HEK293 (cell line): Measurements from ENCODE around the gene CIRBP.

ENCODE experiments used
- CTCF ChIA-PET: fragments of 350-600 bp; formaldehyde crosslinking; extraction: SDS; loops from one replicate; lab custom pipeline; 2021; ENCODE audit warnings: antibody characterized with exemption; lab: Yijun Ruan, JAX
- POLR2A ChIA-PET: fragments of 300-600 bp; formaldehyde crosslinking; extraction: SDS; loops from one replicate; lab custom pipeline; 2020; ENCODE audit warnings: antibody characterized with exemption, inconsistent platforms; lab: Yijun Ruan, JAX
- H3K27ac ChIP-seq: fragments of 200-500 bp; sonication (Bioruptor generic); 2 replicates; pipeline ENCODE4 v1.5.1; 2014; ENCODE audit warnings: low read depth, low read length, control low read depth, inconsistent platforms; ENCODE audit errors: extremely low read depth
- H3K36me3 ChIP-seq, 2 experiments: fragments of 200-500 bp in 1 of 2; sonication (Bioruptor generic) in 1 of 2; 1 replicate in 1 of 2; 2 replicates in 1 of 2; pipeline ENCODE4 v1.5.1; 2014 to 2017; ENCODE audit warnings: inconsistent platforms in 2 of 2, low read length in 2 of 2; ENCODE audit not compliant: control insufficient read depth in 2 of 2, insufficient read depth in 1 of 2
- H3K4me1 ChIP-seq: fragments of 200-500 bp; sonication (Bioruptor generic); 2 replicates; pipeline ENCODE4 v1.5.1; 2014; ENCODE audit warnings: mild to moderate bottlenecking, low read length, inconsistent platforms; ENCODE audit not compliant: control insufficient read depth, insufficient read depth
- H3K4me3 ChIP-seq: 2 replicates; pipeline ENCODE4 v1.5.1; 2011; ENCODE audit warnings: low read depth, mild to moderate bottlenecking, control low read depth, low read length, moderate library complexity
- H3K9me3 ChIP-seq: fragments of 200-500 bp; sonication (Bioruptor generic); 2 replicates; pipeline ENCODE4 v1.5.1; 2014; ENCODE audit warnings: low read depth, low read length, inconsistent platforms; ENCODE audit not compliant: control insufficient read depth, insufficient read depth
- OSR2 ChIP-seq: fragments of 450-650 bp; formaldehyde crosslinking; IDR thresholded peaks from 2 replicates; pipeline ENCODE4 v1.5.1; 2016; ENCODE audit warnings: missing biosample characterization, missing genetic modification characterization
- SCRT2 ChIP-seq: fragments of 450-650 bp; formaldehyde crosslinking; IDR thresholded peaks from 2 replicates; pipeline ENCODE4 v1.5.1; 2016; ENCODE audit warnings: missing biosample characterization, missing genetic modification characterization
- SP2 ChIP-seq: fragments of 450-650 bp; formaldehyde crosslinking; IDR thresholded peaks from 2 replicates; pipeline ENCODE4 v1.5.1; 2016; ENCODE audit warnings: missing biosample characterization, missing genetic modification characterization
- ZBTB10 ChIP-seq: fragments of 450-650 bp; formaldehyde crosslinking; IDR thresholded peaks from 2 replicates; pipeline ENCODE4 v1.5.1; 2016; ENCODE audit warnings: missing biosample characterization, missing genetic modification characterization
- ZBTB21 ChIP-seq: fragments of 450-650 bp; formaldehyde crosslinking; IDR thresholded peaks from 2 replicates; pipeline ENCODE4 v1.5.1; 2017; ENCODE audit warnings: missing biosample characterization, missing genetic modification characterization
- ZEB2 ChIP-seq: fragments of 450-650 bp; formaldehyde crosslinking; IDR thresholded peaks from 2 replicates; pipeline ENCODE4 v1.5.1; 2016; ENCODE audit warnings: missing biosample characterization, missing genetic modification characterization
- ZNF146 ChIP-seq: fragments of 450-650 bp; formaldehyde crosslinking; IDR thresholded peaks from 2 replicates; pipeline ENCODE4 v1.5.1; 2016; ENCODE audit warnings: missing biosample characterization, missing genetic modification characterization
- ZNF239 ChIP-seq: fragments of 450-650 bp; formaldehyde crosslinking; IDR thresholded peaks from 2 replicates; pipeline ENCODE4 v1.5.1; 2016; ENCODE audit warnings: missing biosample characterization, missing genetic modification characterization
- ZNF274 ChIP-seq, 2 experiments: fragments of 200-500 bp in 1 of 2; fragments of 450-650 bp in 1 of 2; sonication (Bioruptor generic) in 1 of 2; formaldehyde crosslinking in 1 of 2; IDR thresholded peaks; 2 replicates each; pipeline versions ENCODE4 v1.5.1 to v1.6.1; 2014 to 2016; ENCODE audit warnings: borderline replicate concordance in 1 of 2, inconsistent platforms in 1 of 2, low read length in 1 of 2, missing biosample characterization in 1 of 2, missing genetic modification characterization in 1 of 2
- ZNF324 ChIP-seq: fragments of 450-650 bp; formaldehyde crosslinking; IDR thresholded peaks from 2 replicates; pipeline ENCODE4 v1.5.1; 2016; ENCODE audit warnings: missing biosample characterization, missing genetic modification characterization
- ZNF37A ChIP-seq: fragments of 450-650 bp; IDR thresholded peaks from 2 replicates; pipeline ENCODE4 v1.5.1; 2018; ENCODE audit warnings: missing biosample characterization, missing genetic modification characterization
- ZNF391 ChIP-seq: fragments of 450-650 bp; formaldehyde crosslinking; IDR thresholded peaks from 2 replicates; pipeline ENCODE4 v1.5.1; 2016; ENCODE audit warnings: low read depth, missing biosample characterization, missing genetic modification characterization, borderline replicate concordance
- ZNF416 ChIP-seq: fragments of 450-650 bp; formaldehyde crosslinking; IDR thresholded peaks from 2 replicates; pipeline ENCODE4 v1.5.1; 2016; ENCODE audit warnings: missing biosample characterization, missing genetic modification characterization
- ZNF513 ChIP-seq: fragments of 450-650 bp; IDR thresholded peaks from 2 replicates; pipeline ENCODE4 v1.5.1; 2018; ENCODE audit warnings: missing biosample characterization, missing genetic modification characterization
- ZNF530 ChIP-seq: fragments of 450-650 bp; formaldehyde crosslinking; IDR thresholded peaks from 2 replicates; pipeline ENCODE4 v1.5.1; 2016; ENCODE audit warnings: low read depth, missing biosample characterization, missing genetic modification characterization
- ZNF629 ChIP-seq: fragments of 450-650 bp; formaldehyde crosslinking; IDR thresholded peaks from 2 replicates; pipeline ENCODE4 v1.5.1; 2017; ENCODE audit warnings: missing biosample characterization, missing genetic modification characterization
- ZNF837 ChIP-seq: fragments of 450-650 bp; formaldehyde crosslinking; IDR thresholded peaks from 2 replicates; pipeline ENCODE4 v1.5.1; 2016; ENCODE audit warnings: missing biosample characterization, missing genetic modification characterization
- ZNF843 ChIP-seq: fragments of 450-650 bp; formaldehyde crosslinking; IDR thresholded peaks from 2 replicates; pipeline ENCODE4 v1.5.1; 2016; ENCODE audit warnings: missing biosample characterization, missing genetic modification characterization
- ZSCAN30 ChIP-seq: fragments of 450-650 bp; IDR thresholded peaks from 2 replicates; pipeline ENCODE4 v1.5.1; 2018; ENCODE audit warnings: missing biosample characterization, mild to moderate bottlenecking, missing genetic modification characterization, moderate library complexity
- TF ChIP-seq, protein P1 (sequence below): fragments of 450-650 bp; formaldehyde crosslinking; IDR thresholded peaks from 2 replicates; pipeline ENCODE4 v1.5.1; 2016; ENCODE audit warnings: missing biosample characterization, missing genetic modification characterization, borderline replicate concordance
- TF ChIP-seq, protein P2 (sequence below): fragments of 450-650 bp; formaldehyde crosslinking; optimal IDR thresholded peaks from 2 replicates; pipeline ENCODE3; 2016; ENCODE audit warnings: missing biosample characterization, mild to moderate bottlenecking, missing genetic modification characterization
- TF ChIP-seq, protein P3 (sequence below): fragments of 450-650 bp; formaldehyde crosslinking; IDR thresholded peaks from 2 replicates; pipeline ENCODE4 v1.5.1; 2016; ENCODE audit warnings: missing biosample characterization, missing genetic modification characterization

CIRBP gene

GRCh38 chr19:1274852-1275259 is 5.7 kb downstream of the CIRBP start (continued):
- TF ChIP-seq, protein P1, sequence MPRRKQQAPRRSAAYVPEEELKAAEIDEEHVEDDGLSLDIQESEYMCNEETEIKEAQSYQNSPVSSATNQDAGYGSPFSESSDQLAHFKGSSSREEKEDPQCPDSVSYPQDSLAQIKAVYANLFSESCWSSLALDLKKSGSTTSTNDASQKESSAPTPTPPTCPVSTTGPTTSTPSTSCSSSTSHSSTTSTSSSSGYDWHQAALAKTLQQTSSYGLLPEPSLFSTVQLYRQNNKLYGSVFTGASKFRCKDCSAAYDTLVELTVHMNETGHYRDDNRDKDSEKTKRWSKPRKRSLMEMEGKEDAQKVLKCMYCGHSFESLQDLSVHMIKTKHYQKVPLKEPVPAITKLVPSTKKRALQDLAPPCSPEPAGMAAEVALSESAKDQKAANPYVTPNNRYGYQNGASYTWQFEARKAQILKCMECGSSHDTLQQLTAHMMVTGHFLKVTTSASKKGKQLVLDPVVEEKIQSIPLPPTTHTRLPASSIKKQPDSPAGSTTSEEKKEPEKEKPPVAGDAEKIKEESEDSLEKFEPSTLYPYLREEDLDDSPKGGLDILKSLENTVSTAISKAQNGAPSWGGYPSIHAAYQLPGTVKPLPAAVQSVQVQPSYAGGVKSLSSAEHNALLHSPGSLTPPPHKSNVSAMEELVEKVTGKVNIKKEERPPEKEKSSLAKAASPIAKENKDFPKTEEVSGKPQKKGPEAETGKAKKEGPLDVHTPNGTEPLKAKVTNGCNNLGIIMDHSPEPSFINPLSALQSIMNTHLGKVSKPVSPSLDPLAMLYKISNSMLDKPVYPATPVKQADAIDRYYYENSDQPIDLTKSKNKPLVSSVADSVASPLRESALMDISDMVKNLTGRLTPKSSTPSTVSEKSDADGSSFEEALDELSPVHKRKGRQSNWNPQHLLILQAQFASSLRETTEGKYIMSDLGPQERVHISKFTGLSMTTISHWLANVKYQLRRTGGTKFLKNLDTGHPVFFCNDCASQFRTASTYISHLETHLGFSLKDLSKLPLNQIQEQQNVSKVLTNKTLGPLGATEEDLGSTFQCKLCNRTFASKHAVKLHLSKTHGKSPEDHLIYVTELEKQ (tag by site-specific recombination), result peak; percentile 44; the same call in 1 of the 2 replicates
- TF ChIP-seq ZNF843, result peak; percentile 63; the same call in 1 of the 2 replicates
- TF ChIP-seq, protein P2, sequence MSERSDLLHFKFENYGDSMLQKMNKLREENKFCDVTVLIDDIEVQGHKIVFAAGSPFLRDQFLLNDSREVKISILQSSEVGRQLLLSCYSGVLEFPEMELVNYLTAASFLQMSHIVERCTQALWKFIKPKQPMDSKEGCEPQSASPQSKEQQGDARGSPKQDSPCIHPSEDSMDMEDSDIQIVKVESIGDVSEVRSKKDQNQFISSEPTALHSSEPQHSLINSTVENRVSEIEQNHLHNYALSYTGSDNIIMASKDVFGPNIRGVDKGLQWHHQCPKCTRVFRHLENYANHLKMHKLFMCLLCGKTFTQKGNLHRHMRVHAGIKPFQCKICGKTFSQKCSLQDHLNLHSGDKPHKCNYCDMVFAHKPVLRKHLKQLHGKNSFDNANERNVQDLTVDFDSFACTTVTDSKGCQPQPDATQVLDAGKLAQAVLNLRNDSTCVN (tag by site-specific recombination), result no peak
- no peak for TF ChIP-seq ZNF239 (tag by site-specific recombination)
- TF ChIP-seq, all 188 proteins: peak for 62

DNA sequence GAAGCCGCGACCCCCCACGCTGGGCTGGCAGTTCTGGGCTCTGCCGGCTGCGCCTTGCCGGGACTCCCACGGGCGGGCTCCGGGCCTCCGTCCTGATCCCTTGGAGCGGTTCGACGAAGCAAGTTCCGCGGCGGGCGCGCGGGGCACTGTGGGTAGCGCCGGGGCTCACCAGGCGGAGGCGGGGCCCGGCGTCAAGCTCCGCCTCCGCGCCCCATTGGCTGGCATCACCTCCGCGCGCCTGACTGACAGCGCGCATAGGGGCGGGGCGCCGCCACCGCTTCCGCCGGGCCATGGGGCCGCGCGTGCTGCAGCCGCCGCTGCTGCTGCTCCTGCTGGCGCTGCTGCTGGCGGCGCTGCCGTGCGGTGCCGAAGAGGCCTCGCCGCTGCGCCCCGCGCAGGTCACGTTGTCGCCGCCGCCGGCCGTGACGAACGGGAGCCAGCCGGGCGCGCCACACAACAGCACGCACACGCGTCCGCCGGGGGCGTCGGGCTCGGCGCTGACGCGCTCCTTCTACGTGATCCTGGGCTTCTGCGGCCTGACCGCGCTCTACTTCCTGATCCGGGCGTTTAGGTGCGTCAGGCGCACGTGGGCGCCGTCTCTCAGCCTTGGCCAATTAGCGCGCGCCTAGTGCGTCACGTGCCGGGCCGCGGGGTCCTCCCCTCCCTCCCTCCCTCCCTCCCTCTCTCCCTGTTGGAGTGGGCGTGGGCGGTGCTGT is 6.3 kb downstream of the CIRBP start, which contains the start of gene FAM174C:
TSS of gene FAM174C (plus strand) at position 271 of the 716 bp plus-strand sequence. CDS start at position 291, 20 bp downstream.
- ChIA-PET POLR2A (interaction anchor here (0.6 to 3.4 kb wide), 14 partner anchors 8 to 123 kb away, joined by 3 to 28 read pairs (median 4); partner anchors contain the start of genes ATP5F1D and NDUFS7), CTCF (interaction anchor here (0.8 to 1.0 kb wide), 2 partner anchors 9 to 32 kb away, joined by 4 to 5 read pairs; no protein-coding TSS in a partner anchor)
- Histone ChIP-seq H3K9me3 (no peaks in the 10 kb centered on the region), H3K27ac (peak within 1 kb of the TSS; percentile 98), H3K4me1 (peaks cover 14% of the 10 kb centered on the region), H3K4me3 (peak within 1 kb of the TSS; percentile 58), H3K36me3 (peaks cover 3 to 83% of the 10 kb centered on the region in 2 experiments; a peak in 2 of 3 replicates)
- TF ChIP-seq, protein P3, sequence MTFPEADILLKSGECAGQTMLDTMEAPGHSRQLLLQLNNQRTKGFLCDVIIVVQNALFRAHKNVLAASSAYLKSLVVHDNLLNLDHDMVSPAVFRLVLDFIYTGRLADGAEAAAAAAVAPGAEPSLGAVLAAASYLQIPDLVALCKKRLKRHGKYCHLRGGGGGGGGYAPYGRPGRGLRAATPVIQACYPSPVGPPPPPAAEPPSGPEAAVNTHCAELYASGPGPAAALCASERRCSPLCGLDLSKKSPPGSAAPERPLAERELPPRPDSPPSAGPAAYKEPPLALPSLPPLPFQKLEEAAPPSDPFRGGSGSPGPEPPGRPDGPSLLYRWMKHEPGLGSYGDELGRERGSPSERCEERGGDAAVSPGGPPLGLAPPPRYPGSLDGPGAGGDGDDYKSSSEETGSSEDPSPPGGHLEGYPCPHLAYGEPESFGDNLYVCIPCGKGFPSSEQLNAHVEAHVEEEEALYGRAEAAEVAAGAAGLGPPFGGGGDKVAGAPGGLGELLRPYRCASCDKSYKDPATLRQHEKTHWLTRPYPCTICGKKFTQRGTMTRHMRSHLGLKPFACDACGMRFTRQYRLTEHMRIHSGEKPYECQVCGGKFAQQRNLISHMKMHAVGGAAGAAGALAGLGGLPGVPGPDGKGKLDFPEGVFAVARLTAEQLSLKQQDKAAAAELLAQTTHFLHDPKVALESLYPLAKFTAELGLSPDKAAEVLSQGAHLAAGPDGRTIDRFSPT, result peak; percentile 94
- no peak for TF ChIP-seq ZNF274 (IDR thresholded peaks at IDR 0.05; ENCODE audit: low read length)
- TF ChIP-seq ZNF274 (tag by site-specific recombination; IDR thresholded peaks at IDR 0.05; ENCODE audit: borderline replicate concordance), result no peak
- TF ChIP-seq SP2 (tag by site-specific recombination), result peak; percentile 92
- TF ChIP-seq ZNF513 (tag by site-specific recombination), result peak; percentile 51; the same call in 1 of the 2 replicates
- TF ChIP-seq ZBTB10, result 0 out of 2 replicates have a peak, but pooled peaks have one; percentile 13
- TF ChIP-seq ZSCAN30 (tag by site-specific recombination), result peak; percentile 35
- no peak for TF ChIP-seq ZBTB21 (tag by site-specific recombination)
- peak; percentile 67; the same call in 1 of the 2 replicates for TF ChIP-seq SCRT2 (tag by site-specific recombination)
- TF ChIP-seq ZNF837 (tag by site-specific recombination), result peak; percentile 93
- TF ChIP-seq ZNF629, result peak; percentile 62
- TF ChIP-seq ZNF146 (tag by site-specific recombination), result no peak
- TF ChIP-seq OSR2 (tag by site-specific recombination), result peak; percentile 29; the same call in 1 of the 2 replicates
- no peak for TF ChIP-seq ZNF416 (tag by site-specific recombination)
- 0 out of 2 replicates have a peak, but pooled peaks have one; percentile 29 for TF ChIP-seq ZNF391 (tag by site-specific recombination)
- TF ChIP-seq ZEB2, result peak; percentile 72
- no peak for TF ChIP-seq ZNF37A (tag by site-specific recombination)
- peak; percentile 20; the same call in 1 of the 2 replicates for TF ChIP-seq ZNF324
- TF ChIP-seq ZNF530, result no peak
